Loucy (cell line): ENCODE data around the gene RFX3.

Source experiments
- CTCF ChIP-seq: fragments of 200-600 bp; sonication (generic); conservative IDR thresholded peaks from 2 replicates; pipeline ENCODE4 v1.5.1; 2014; ENCODE audit warnings: mild to moderate bottlenecking, antibody characterized with exemption, low read length
- EZH2phosphoT487 ChIP-seq: fragments of 200-600 bp; IDR thresholded peaks from 2 replicates; pipeline ENCODE4 v1.6.1; 2018; ENCODE audit warnings: antibody characterized with exemption, mild to moderate bottlenecking, moderate library complexity, borderline replicate concordance

- no peak for TF ChIP-seq CTCF
- no peak for TF ChIP-seq EZH2phosphoT487
These were observed 166.6 kb downstream of the RFX3 start for GRCh38 chr9:3359048-3359692.
